ENCODE results near the gene RTL10. TPM values are rescaled to one million over a fixed set of nuclear protein-coding genes. Genes with fewer than 3 reads are reported as not detected.

RTL10 gene
- polyA plus RNA-seq, 1 donor from 2014 or later: 11.7 TPM

DNA sequence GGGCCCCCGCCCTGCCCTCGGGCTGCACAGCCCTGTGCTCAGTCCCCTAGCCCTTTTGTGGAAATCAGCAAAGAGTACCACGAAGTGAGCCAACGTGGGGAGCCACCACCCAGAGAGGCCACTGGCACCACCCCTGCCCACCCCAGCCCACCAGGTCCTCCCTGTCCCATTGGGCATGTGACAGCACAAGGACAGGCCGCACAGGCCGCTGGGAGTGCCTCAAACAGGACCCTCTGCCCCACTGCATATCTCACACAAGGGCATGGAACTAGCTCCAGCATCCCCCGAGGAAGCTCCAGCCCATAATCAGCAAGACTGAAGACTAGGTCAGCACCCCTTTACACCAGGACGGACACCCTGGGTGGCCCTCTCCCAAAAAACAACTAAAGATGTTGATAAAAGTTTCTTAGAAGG is 29.7 kb downstream of the RTL10 start:
- Histone ChIP-seq H3K9ac (ENCODE audit: low read length) (no peak overlapping the region), H3F3A (ENCODE audit: insufficient read depth, low read length, poor library complexity, severe bottlenecking) (no peaks in the 10 kb centered on the region), H2AFZ (ENCODE audit: low read depth, low read length) (no peak overlapping the region), H3K9me2 (ENCODE audit: insufficient read depth, low read length) (no peaks in the 10 kb centered on the region), H4K20me1 (ENCODE audit: insufficient read depth) (no peaks in the 10 kb centered on the region), H3K4me2 (ENCODE audit: low read length) (no peak overlapping the region), H3K27ac (ENCODE audit: low read length) (no peak overlapping the region), H3K79me2 (replicated peaks; ENCODE audit: insufficient read depth, low read length) (no peaks in the 10 kb centered on the region), H3K4me3 (ENCODE audit: low read length) (no peak overlapping the region), H3K36me3 (ENCODE audit: insufficient read depth, low read length) (no peaks in the 10 kb centered on the region), H3K27me3 (ENCODE audit: insufficient read depth, low read depth, low read length) (no peaks in the 10 kb centered on the region), H3K9me3 (ENCODE audit: low read length) (no peaks in the 10 kb centered on the region)
- TF ChIP-seq EP300 (conservative IDR thresholded peaks at IDR 0.05; ENCODE audit: poor library complexity, severe bottlenecking): no peak
- TF ChIP-seq, protein P1, sequence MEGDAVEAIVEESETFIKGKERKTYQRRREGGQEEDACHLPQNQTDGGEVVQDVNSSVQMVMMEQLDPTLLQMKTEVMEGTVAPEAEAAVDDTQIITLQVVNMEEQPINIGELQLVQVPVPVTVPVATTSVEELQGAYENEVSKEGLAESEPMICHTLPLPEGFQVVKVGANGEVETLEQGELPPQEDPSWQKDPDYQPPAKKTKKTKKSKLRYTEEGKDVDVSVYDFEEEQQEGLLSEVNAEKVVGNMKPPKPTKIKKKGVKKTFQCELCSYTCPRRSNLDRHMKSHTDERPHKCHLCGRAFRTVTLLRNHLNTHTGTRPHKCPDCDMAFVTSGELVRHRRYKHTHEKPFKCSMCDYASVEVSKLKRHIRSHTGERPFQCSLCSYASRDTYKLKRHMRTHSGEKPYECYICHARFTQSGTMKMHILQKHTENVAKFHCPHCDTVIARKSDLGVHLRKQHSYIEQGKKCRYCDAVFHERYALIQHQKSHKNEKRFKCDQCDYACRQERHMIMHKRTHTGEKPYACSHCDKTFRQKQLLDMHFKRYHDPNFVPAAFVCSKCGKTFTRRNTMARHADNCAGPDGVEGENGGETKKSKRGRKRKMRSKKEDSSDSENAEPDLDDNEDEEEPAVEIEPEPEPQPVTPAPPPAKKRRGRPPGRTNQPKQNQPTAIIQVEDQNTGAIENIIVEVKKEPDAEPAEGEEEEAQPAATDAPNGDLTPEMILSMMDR (IDR thresholded peaks at IDR 0.05; ENCODE audit: poor library complexity, severe bottlenecking): no peak
- no peak for TF ChIP-seq MXI1 (conservative IDR thresholded peaks at IDR 0.05; ENCODE audit: poor library complexity, severe bottlenecking)
- no peak for TF ChIP-seq RAD21 (conservative IDR thresholded peaks at IDR 0.05)
- TF ChIP-seq, protein P2, sequence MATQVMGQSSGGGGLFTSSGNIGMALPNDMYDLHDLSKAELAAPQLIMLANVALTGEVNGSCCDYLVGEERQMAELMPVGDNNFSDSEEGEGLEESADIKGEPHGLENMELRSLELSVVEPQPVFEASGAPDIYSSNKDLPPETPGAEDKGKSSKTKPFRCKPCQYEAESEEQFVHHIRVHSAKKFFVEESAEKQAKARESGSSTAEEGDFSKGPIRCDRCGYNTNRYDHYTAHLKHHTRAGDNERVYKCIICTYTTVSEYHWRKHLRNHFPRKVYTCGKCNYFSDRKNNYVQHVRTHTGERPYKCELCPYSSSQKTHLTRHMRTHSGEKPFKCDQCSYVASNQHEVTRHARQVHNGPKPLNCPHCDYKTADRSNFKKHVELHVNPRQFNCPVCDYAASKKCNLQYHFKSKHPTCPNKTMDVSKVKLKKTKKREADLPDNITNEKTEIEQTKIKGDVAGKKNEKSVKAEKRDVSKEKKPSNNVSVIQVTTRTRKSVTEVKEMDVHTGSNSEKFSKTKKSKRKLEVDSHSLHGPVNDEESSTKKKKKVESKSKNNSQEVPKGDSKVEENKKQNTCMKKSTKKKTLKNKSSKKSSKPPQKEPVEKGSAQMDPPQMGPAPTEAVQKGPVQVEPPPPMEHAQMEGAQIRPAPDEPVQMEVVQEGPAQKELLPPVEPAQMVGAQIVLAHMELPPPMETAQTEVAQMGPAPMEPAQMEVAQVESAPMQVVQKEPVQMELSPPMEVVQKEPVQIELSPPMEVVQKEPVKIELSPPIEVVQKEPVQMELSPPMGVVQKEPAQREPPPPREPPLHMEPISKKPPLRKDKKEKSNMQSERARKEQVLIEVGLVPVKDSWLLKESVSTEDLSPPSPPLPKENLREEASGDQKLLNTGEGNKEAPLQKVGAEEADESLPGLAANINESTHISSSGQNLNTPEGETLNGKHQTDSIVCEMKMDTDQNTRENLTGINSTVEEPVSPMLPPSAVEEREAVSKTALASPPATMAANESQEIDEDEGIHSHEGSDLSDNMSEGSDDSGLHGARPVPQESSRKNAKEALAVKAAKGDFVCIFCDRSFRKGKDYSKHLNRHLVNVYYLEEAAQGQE (IDR thresholded peaks at IDR 0.05; ENCODE audit: borderline replicate concordance): no peak
- TF ChIP-seq POLR2AphosphoS5 (IDR thresholded peaks at IDR 0.05): no peak
- TF ChIP-seq TAF1 (IDR thresholded peaks at IDR 0.05; ENCODE audit: low read depth): no peak
- no peak for TF ChIP-seq EZH2 (IDR thresholded peaks at IDR 0.05; ENCODE audit: borderline replicate concordance, insufficient read depth, low read length, poor library complexity, severe bottlenecking)
- no peak for TF ChIP-seq SMC3 (conservative IDR thresholded peaks at IDR 0.05; ENCODE audit: poor library complexity)

DNA sequence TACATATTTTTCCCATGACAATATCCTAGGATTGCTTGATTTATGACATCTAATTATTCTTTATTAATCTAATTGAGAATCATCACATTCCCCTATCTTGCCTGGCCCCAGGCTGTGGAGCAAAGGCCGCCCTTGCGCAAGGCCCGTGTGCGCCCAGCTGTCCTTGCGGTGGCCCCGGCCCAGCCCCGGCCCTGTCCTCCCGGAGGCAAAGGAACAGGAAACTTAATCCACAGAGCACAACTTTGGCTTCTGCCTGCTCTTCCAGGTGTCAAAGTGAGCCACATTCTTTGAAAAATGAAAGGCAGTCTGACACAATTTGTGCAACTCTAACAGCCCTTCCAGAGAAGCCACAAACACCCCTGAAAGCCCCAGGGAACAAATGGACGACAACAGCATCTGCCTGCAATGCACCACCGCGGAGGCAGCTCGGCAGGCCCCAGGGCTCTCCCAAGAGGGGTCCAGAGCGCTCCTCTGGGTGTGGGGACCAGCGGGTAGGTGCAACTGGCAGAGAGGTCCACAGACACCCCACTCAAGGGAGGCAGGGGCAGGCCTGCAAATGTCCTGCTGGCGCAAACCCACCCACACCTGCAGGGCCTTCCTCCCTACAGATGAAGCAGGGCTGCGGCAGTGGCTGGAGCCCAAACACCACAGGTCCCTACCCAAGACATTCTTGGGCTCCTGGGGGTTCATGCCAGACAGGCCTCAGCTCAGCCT is 30.3 kb downstream of the RTL10 start:
- Histone ChIP-seq H3K27ac (ENCODE audit: low read length) (no peak overlapping the region), H3K4me2 (ENCODE audit: low read length) (no peak overlapping the region), H4K20me1 (ENCODE audit: insufficient read depth) (no peaks in the 10 kb centered on the region), H3K9me2 (ENCODE audit: insufficient read depth, low read length) (no peaks in the 10 kb centered on the region), H3K27me3 (ENCODE audit: insufficient read depth, low read depth, low read length) (no peaks in the 10 kb centered on the region), H3F3A (ENCODE audit: insufficient read depth, low read length, poor library complexity, severe bottlenecking) (no peaks in the 10 kb centered on the region), H3K79me2 (replicated peaks; ENCODE audit: insufficient read depth, low read length) (no peaks in the 10 kb centered on the region), H3K4me3 (ENCODE audit: low read length) (no peak overlapping the region), H3K9ac (ENCODE audit: low read length) (no peak overlapping the region), H2AFZ (ENCODE audit: low read depth, low read length) (no peak overlapping the region), H3K36me3 (ENCODE audit: insufficient read depth, low read length) (no peaks in the 10 kb centered on the region), H3K9me3 (ENCODE audit: low read length) (no peaks in the 10 kb centered on the region)
- no peak for TF ChIP-seq RAD21 (conservative IDR thresholded peaks at IDR 0.05)
- no peak for TF ChIP-seq POLR2AphosphoS5 (IDR thresholded peaks at IDR 0.05)
- TF ChIP-seq MXI1 (conservative IDR thresholded peaks at IDR 0.05; ENCODE audit: poor library complexity, severe bottlenecking): no peak
- TF ChIP-seq, protein P1 (IDR thresholded peaks at IDR 0.05; ENCODE audit: poor library complexity, severe bottlenecking): no peak
- TF ChIP-seq, protein P2 (IDR thresholded peaks at IDR 0.05; ENCODE audit: borderline replicate concordance): no peak
- no peak for TF ChIP-seq EP300 (conservative IDR thresholded peaks at IDR 0.05; ENCODE audit: poor library complexity, severe bottlenecking)
- no peak for TF ChIP-seq EZH2 (IDR thresholded peaks at IDR 0.05; ENCODE audit: borderline replicate concordance, insufficient read depth, low read length, poor library complexity, severe bottlenecking)
- TF ChIP-seq SMC3 (conservative IDR thresholded peaks at IDR 0.05; ENCODE audit: poor library complexity): no peak
- TF ChIP-seq TAF1 (IDR thresholded peaks at IDR 0.05; ENCODE audit: low read depth): no peak
